ENCODE results near the gene MARCOL.
"Not testable (repeated sequence)": the region's sequence is repeated elsewhere in the genome, so short reads cannot be mapped to it uniquely, and the experiment has no call there.

The MARCOL gene

GRCh38 chr5:148268566-148268965 is 30.2 kb downstream of the MARCOL start, which contains the start of gene SPINK13:
Gene SPINK13, plus strand, starts transcription at chr5:148268794. Its CDS starts 1,279 bp downstream, at chr5:148270073.
- no peak for DNase-seq

- DNase-seq = not testable (repeated sequence)
Measured at GRCh38 chr5:148275129-148275528, 36.8 kb downstream of the MARCOL start.

- not testable (repeated sequence) for DNase-seq
Measured at GRCh38 chr5:148280893-148281292, 42.6 kb downstream of the MARCOL start.

- DNase-seq = not testable (repeated sequence)
Measured at GRCh38 chr5:148281336-148281735, 43.0 kb downstream of the MARCOL start.

- DNase-seq = no peak
Measured at GRCh38 chr5:148290271-148291195, 52.2 kb downstream of the MARCOL start.
